GM21723 (cell line): ENCODE data around the gene SNX8.

Experiments used
- ATAC-seq: cut with Tn5 transposase; IDR thresholded peaks from one replicate; pipeline ENCODE4 v1.9.1; 2021; ENCODE audit warnings: mild to moderate bottlenecking, moderate library complexity; ENCODE audit not compliant: unreplicated experiment

The SNX8 gene

GRCh38 chr7:2247141-2247995 lies 66.9 kb downstream of the SNX8 start:
- ATAC-seq = no peak

- ATAC-seq = no peak
These were observed 68.2 kb downstream of the SNX8 start for GRCh38 chr7:2245883-2246675.

GRCh38 chr7:2244404-2244995 lies 69.7 kb downstream of the SNX8 start:
- ATAC-seq = no peak

GRCh38 chr7:2243458-2243857 lies 70.8 kb downstream of the SNX8 start:
- ATAC-seq = no peak

GRCh38 chr7:2242541-2243429 lies 71.5 kb downstream of the SNX8 start:
- ATAC-seq = peak; percentile 21

GRCh38 chr7:2241580-2242540 lies 72.4 kb downstream of the SNX8 start, which contains the start of the genes MRM2 and NUDT1:
Gene MRM2, minus strand, starts transcription at chr7:2242205. Its CDS starts 36 bp downstream, at chr7:2242169.
Gene NUDT1, plus strand, starts transcription at chr7:2242226. Its CDS starts 2,349 bp downstream, at chr7:2244575.
- peak; percentile 64 for ATAC-seq

- no peak for ATAC-seq
These were observed 75.0 kb downstream of the SNX8 start for GRCh38 chr7:2239242-2239641.

- ATAC-seq = peak; percentile 58
These were observed 77.1 kb downstream of the SNX8 start for GRCh38 chr7:2237109-2237602.

- no peak for ATAC-seq
These were observed 80.3 kb downstream of the SNX8 start for GRCh38 chr7:2233926-2234325.

- peak; percentile 69 for ATAC-seq
These were observed 81.3 kb downstream of the SNX8 start, which contains the start of gene MAD1L1 for GRCh38 chr7:2232766-2233520. Gene MAD1L1, minus strand, starts transcription at chr7:2232945. Its CDS starts 2,812 bp downstream, at chr7:2230133.

- ATAC-seq = peak; percentile 30
These were observed 82.1 kb downstream of the SNX8 start for GRCh38 chr7:2231992-2232765.

- ATAC-seq = no peak
These were observed 83.4 kb downstream of the SNX8 start for GRCh38 chr7:2230882-2231281.

- ATAC-seq = no peak
These were observed 84.0 kb downstream of the SNX8 start for GRCh38 chr7:2230226-2230625.

- ATAC-seq = no peak
These were observed 84.8 kb downstream of the SNX8 start for GRCh38 chr7:2229467-2229866.

GRCh38 chr7:2228921-2229320 lies 85.3 kb downstream of the SNX8 start:
- ATAC-seq = no peak

GRCh38 chr7:2227699-2228098 lies 86.5 kb downstream of the SNX8 start:
- no peak for ATAC-seq

GRCh38 chr7:2225830-2226229 lies 88.4 kb downstream of the SNX8 start:
- ATAC-seq = no peak
